CD4-positive, alpha-beta memory T cell (primary cell): ENCODE data around the gene CRYBA4. TPM values are rescaled to one million over a fixed set of nuclear protein-coding genes. Genes with fewer than 3 reads are reported as not detected.
"Not testable (repeated sequence)": the region's sequence is repeated elsewhere in the genome, so short reads cannot be mapped to it uniquely, and the experiment has no call there.

Experiments used
- CTCF ChIA-PET: fragments of 350-600 bp; sonication (Branson Sonifier 250); formaldehyde crosslinking; loops from one replicate; lab custom pipeline; 2021; ENCODE audit warnings: inconsistent platforms; ENCODE audit not compliant: partially characterized antibody; lab: Charles Lee
- POLR2A ChIA-PET: fragments of 350-600 bp; sonication (Branson Sonifier 250); formaldehyde crosslinking; loops from one replicate; lab custom pipeline; 2021; ENCODE audit not compliant: partially characterized antibody; lab: Charles Lee
- DNase-seq, 5 donors: peaks; one replicate each; pipeline versions ENCODE4 v3.0.0 to v3.0.0-alpha.2; 2020 to 2022; ENCODE audit warnings: mixed read lengths in 1 of 5
- H3K27ac ChIP-seq: one replicate; pipeline ENCODE4 v1.7.0; 2013; ENCODE audit warnings: low read depth, low read length
- H3K27me3 ChIP-seq: 2 replicates; pipeline ENCODE4 v1.7.0; 2013; ENCODE audit warnings: mild to moderate bottlenecking, low read length, moderate library complexity; ENCODE audit not compliant: insufficient read depth
- H3K36me3 ChIP-seq: 2 replicates; pipeline ENCODE4 v1.7.0; 2013; ENCODE audit warnings: mild to moderate bottlenecking, low read length, moderate library complexity; ENCODE audit not compliant: insufficient read depth
- H3K4me1 ChIP-seq: 2 replicates; pipeline ENCODE4 v1.7.0; 2013; ENCODE audit warnings: mild to moderate bottlenecking, low read length, moderate library complexity; ENCODE audit not compliant: insufficient read depth
- H3K4me3 ChIP-seq, 2 donors: one replicate each; pipeline ENCODE4 v1.7.0; 2013; ENCODE audit warnings: low read length in 2 of 2, mild to moderate bottlenecking in 1 of 2
- H3K9me3 ChIP-seq, 2 donors: one replicate each; pipeline ENCODE4 v1.7.0; 2013; ENCODE audit warnings: low read length in 2 of 2, control low read depth in 1 of 2; ENCODE audit not compliant: control insufficient read depth in 1 of 2
- H3K27ac Mint-ChIP-seq, 7 donors: one replicate each; pipeline ENCODE4 v1.8.0; 2020 to 2021; ENCODE audit warnings: mixed read lengths in 7 of 7, mild to moderate bottlenecking in 6 of 7, inconsistent platforms in 3 of 7, moderate library complexity in 3 of 7
- H3K27me3 Mint-ChIP-seq, 2 donors: one replicate each; pipeline ENCODE4 v1.8.0; 2020 to 2021; ENCODE audit warnings: mixed read lengths in 2 of 2
- H3K36me3 Mint-ChIP-seq, 2 donors: one replicate each; pipeline ENCODE4 v1.8.0; 2020 to 2021; ENCODE audit warnings: mixed read lengths in 2 of 2, inconsistent platforms in 1 of 2, mild to moderate bottlenecking in 1 of 2
- H3K4me1 Mint-ChIP-seq, 4 donors: one replicate each; pipeline ENCODE4 v1.8.0; 2020 to 2021; ENCODE audit warnings: mixed read lengths in 4 of 4, mild to moderate bottlenecking in 1 of 4
- H3K4me3 Mint-ChIP-seq, 8 donors: one replicate each; pipeline ENCODE4 v1.8.0; 2020 to 2021; ENCODE audit warnings: mixed read lengths in 8 of 8, mild to moderate bottlenecking in 7 of 8, moderate library complexity in 6 of 8, inconsistent platforms in 3 of 8
- H3K9me3 Mint-ChIP-seq, 8 donors: one replicate each; pipeline ENCODE4 v1.8.0; 2020 to 2021; ENCODE audit warnings: mixed read lengths in 8 of 8, mild to moderate bottlenecking in 5 of 8, inconsistent platforms in 3 of 8, moderate library complexity in 1 of 8
- intact Hi-C: fragments of 100-400 bp; cut with micrococcal nuclease; formaldehyde crosslinking; loops from one replicate; pipeline ENCODE4 v1.15.1; 2023
- polyA plus RNA-seq, 2 donors: library from polyadenylated mRNA; unstranded; fragments of 300-500 nt; fragmentation: Illumina TruSeq; gene quantifications; one replicate each; pipeline ENCODE4 v1.2.3, GENCODE V29; 2021
- total RNA-seq, 2 experiments: library from RNA; stranded (reverse); gene quantifications; one replicate each; pipeline ENCODE4 v1.2.3, GENCODE V29; 2021

Gene CRYBA4
- total and polyA plus RNA-seq, 4 experiments from 2014 or later, result not detected

- intact Hi-C loops, result no loop called here
- Mint-ChIP-seq H3K27ac (no peak overlapping the region), H3K4me3 (no peak overlapping the region), H3K4me1 (peaks cover 15 to 31% (median 20%) of the 10 kb centered on the region in 4 donors), H3K9me3 (peaks cover 0 to 2% (median 0%) of the 10 kb centered on the region in 8 donors), H3K36me3 (no peaks in the 10 kb centered on the region), H3K27me3 (peaks cover 0 to 3% of the 10 kb centered on the region in 2 donors)
- H3K27ac ChIP-seq, result no peak overlapping the region
- no peaks in the 10 kb centered on the region for H3K9me3 ChIP-seq
- CTCF ChIA-PET, result no interaction called here
- POLR2A ChIA-PET, result interaction anchor here (1.1 kb wide), 1 partner anchor 16 kb away, joined by 3 read pairs; no protein-coding TSS in a partner anchor
- no peaks in the 10 kb centered on the region for H3K36me3 ChIP-seq
- peaks cover 21% of the 10 kb centered on the region for H3K4me1 ChIP-seq
- no peaks in the 10 kb centered on the region for H3K27me3 ChIP-seq
- no peak overlapping the region for H3K4me3 ChIP-seq
- DNase-seq, result no peak
Observed at GRCh38 chr22:26608129-26608528, 13.6 kb upstream of the CRYBA4 start.

GRCh38 chr22:26609287-26609686, 12.5 kb upstream of the CRYBA4 start:
- no peak for DNase-seq
- no peak overlapping the region for H3K27ac ChIP-seq
- Mint-ChIP-seq H3K36me3 (no peaks in the 10 kb centered on the region), H3K9me3 (peaks cover 0 to 2% (median 0%) of the 10 kb centered on the region in 8 donors), H3K4me1 (peaks cover 15 to 34% (median 18%) of the 10 kb centered on the region in 4 donors), H3K4me3 (peak overlapping the region in 2 of 8 donors; percentile 2 to 5), H3K27ac (peak overlapping the region in 3 of 7 donors; percentile 18 to 58 (median 25)), H3K27me3 (peaks cover 0 to 3% of the 10 kb centered on the region in 2 donors)
- intact Hi-C loops, result no loop called here
- H3K36me3 ChIP-seq, result no peaks in the 10 kb centered on the region
- POLR2A ChIA-PET, result interaction anchor here (1.1 kb wide), 1 partner anchor 17 kb away, joined by 3 read pairs; no protein-coding TSS in a partner anchor
- no peaks in the 10 kb centered on the region for H3K9me3 ChIP-seq
- CTCF ChIA-PET, result no interaction called here
- H3K27me3 ChIP-seq, result no peaks in the 10 kb centered on the region
- H3K4me3 ChIP-seq, result no peak overlapping the region
- H3K4me1 ChIP-seq, result peaks cover 21% of the 10 kb centered on the region

GRCh38 chr22:26610072-26610958, 11.4 kb upstream of the CRYBA4 start:
- Mint-ChIP-seq H3K4me3 (peak overlapping the region in 7 of 8 donors; percentile 30 to 75 (median 64)), H3K4me1 (peaks cover 15 to 34% (median 18%) of the 10 kb centered on the region in 4 donors), H3K27ac (peak overlapping the region in 6 of 7 donors; percentile 32 to 89 (median 64)), H3K27me3 (peaks cover 0 to 3% of the 10 kb centered on the region in 2 donors), H3K9me3 (peaks cover 0 to 2% (median 0%) of the 10 kb centered on the region in 8 donors), H3K36me3 (no peaks in the 10 kb centered on the region)
- POLR2A ChIA-PET, result interaction anchor here (0.7 to 1.4 kb wide), 4 partner anchors 14 to 63 kb away, joined by 3 to 7 read pairs (median 4); no protein-coding TSS in a partner anchor
- intact Hi-C loops, result no loop called here
- Histone ChIP-seq H3K27me3 (no peaks in the 10 kb centered on the region), H3K36me3 (no peaks in the 10 kb centered on the region), H3K27ac (no peak overlapping the region), H3K9me3 (no peaks in the 10 kb centered on the region), H3K4me1 (peaks cover 21% of the 10 kb centered on the region), H3K4me3 (no peak overlapping the region)
- CTCF ChIA-PET, result interaction anchor here (0.7 to 1.3 kb wide), 3 partner anchors 32 to 55 kb away, joined by 3 read pairs; no protein-coding TSS in a partner anchor
- DNase-seq, result peak; percentile 11 to 46 (median 22)

GRCh38 chr22:26610996-26611395, 10.8 kb upstream of the CRYBA4 start:
- POLR2A ChIA-PET, result interaction anchor here (0.9 to 1.4 kb wide), 3 partner anchors 15 to 36 kb away, joined by 4 to 7 read pairs (median 4); no protein-coding TSS in a partner anchor
- peaks cover 15 to 34% (median 18%) of the 10 kb centered on the region in 4 donors for H3K4me1 Mint-ChIP-seq
- intact Hi-C loops, result no loop called here

GRCh38 chr22:26612652-26613051, 9.1 kb upstream of the CRYBA4 start:
- no peaks in the 10 kb centered on the region for H3K36me3 Mint-ChIP-seq
- peak overlapping the region in 2 of 7 donors; percentile 26 to 56 for H3K27ac Mint-ChIP-seq
- H3K4me1 ChIP-seq, result peaks cover 21% of the 10 kb centered on the region
- ChIA-PET CTCF (interaction anchor here (1.4 kb wide), 1 partner anchor 12 kb away, joined by 3 read pairs; no protein-coding TSS in a partner anchor), POLR2A (no interaction called here)
- intact Hi-C loops, result no loop called here
- H3K4me3 ChIP-seq, result no peak overlapping the region
- H3K27me3 ChIP-seq, result no peaks in the 10 kb centered on the region
- peaks cover 0 to 2% (median 0%) of the 10 kb centered on the region in 8 donors for H3K9me3 Mint-ChIP-seq
- H3K27me3 Mint-ChIP-seq, result peaks cover 0 to 3% of the 10 kb centered on the region in 2 donors
- H3K9me3 ChIP-seq, result no peaks in the 10 kb centered on the region
- H3K36me3 ChIP-seq, result no peaks in the 10 kb centered on the region
- no peak overlapping the region for H3K27ac ChIP-seq
- H3K4me3 Mint-ChIP-seq, result peak overlapping the region in 1 of 8 donors; percentile 54
- DNase-seq, result no peak
- peaks cover 17 to 34% (median 19%) of the 10 kb centered on the region in 4 donors for H3K4me1 Mint-ChIP-seq

More at GRCh38 chr22:26610996-26611395, 10.8 kb upstream of the CRYBA4 start:
- Mint-ChIP-seq H3K27me3 (peaks cover 0 to 3% of the 10 kb centered on the region in 2 donors), H3K27ac (no peak overlapping the region), H3K4me3 (peak overlapping the region in 2 of 8 donors; percentile 11 to 71), H3K36me3 (no peaks in the 10 kb centered on the region), H3K9me3 (peaks cover 0 to 2% (median 0%) of the 10 kb centered on the region in 8 donors)
- no peak overlapping the region for H3K4me3 ChIP-seq
- DNase-seq, result no peak
- no peaks in the 10 kb centered on the region for H3K36me3 ChIP-seq
- CTCF ChIA-PET, result interaction anchor here (0.7 to 1.3 kb wide), 2 partner anchors 31 to 32 kb away, joined by 3 read pairs; no protein-coding TSS in a partner anchor
- H3K27ac ChIP-seq, result no peak overlapping the region
- no peaks in the 10 kb centered on the region for H3K9me3 ChIP-seq
- H3K27me3 ChIP-seq, result no peaks in the 10 kb centered on the region
- H3K4me1 ChIP-seq, result peaks cover 21% of the 10 kb centered on the region

- Mint-ChIP-seq H3K4me1 (peaks cover 17 to 32% (median 19%) of the 10 kb centered on the region in 4 donors), H3K27ac (peak overlapping the region in 1 of 7 donors; percentile 35)
- intact Hi-C loops, H3K4me3 Mint-ChIP-seq, H3K4me3 ChIP-seq, H3K36me3 Mint-ChIP-seq, H3K9me3 Mint-ChIP-seq, CTCF ChIA-PET, POLR2A ChIA-PET, DNase-seq, H3K36me3 ChIP-seq, H3K27me3 Mint-ChIP-seq, H3K27ac ChIP-seq, H3K27me3 ChIP-seq, H3K9me3 ChIP-seq: not testable (repeated sequence)
- H3K4me1 ChIP-seq, result peaks cover 21% of the 10 kb centered on the region
Observed at GRCh38 chr22:26613753-26614152, 8.0 kb upstream of the CRYBA4 start.

- Histone ChIP-seq H3K27ac (no peak overlapping the region), H3K9me3 (no peaks in the 10 kb centered on the region), H3K36me3 (no peaks in the 10 kb centered on the region), H3K27me3 (no peaks in the 10 kb centered on the region), H3K4me1 (peaks cover 19% of the 10 kb centered on the region), H3K4me3 (no peak overlapping the region)
- Mint-ChIP-seq H3K27ac (peak overlapping the region in 1 of 7 donors; percentile 35), H3K27me3 (peaks cover 0 to 3% of the 10 kb centered on the region in 2 donors), H3K4me1 (peaks cover 15 to 26% (median 17%) of the 10 kb centered on the region in 4 donors), H3K36me3 (no peaks in the 10 kb centered on the region), H3K9me3 (peaks cover 0 to 2% (median 0%) of the 10 kb centered on the region in 8 donors), H3K4me3 (no peak overlapping the region)
- ChIA-PET POLR2A (no interaction called here), CTCF (no interaction called here)
- no peak for DNase-seq
- intact Hi-C loops, result no loop called here
Observed at GRCh38 chr22:26614322-26614721, 7.4 kb upstream of the CRYBA4 start.
